ENCODE data around the gene CCDC142. TPM values are rescaled to one million over a fixed set of nuclear protein-coding genes. Genes with fewer than 3 reads are reported as not detected.

CCDC142 gene
- total and polyA plus RNA-seq, 10 donors: 2.8 to 59.4 (median 26.0) TPM

GRCh38 chr2:74436848-74437695 is 45.7 kb downstream of the CCDC142 start:
- Histone ChIP-seq H3K9me3 (no peaks in the 10 kb centered on the region), H3K4me1 (peaks cover 13 to 54% (median 34%) of the 10 kb centered on the region in 6 donors), H3K27ac (no peak overlapping the region), H3K36me3 (peaks cover 0 to 4% (median 0%) of the 10 kb centered on the region in 6 donors), H3K27me3 (replicated peaks in 1 of 7) (peaks cover 0 to 30% (median 19%) of the 10 kb centered on the region in 7 donors), H3K4me3 (no peak overlapping the region)
- peak; percentile 46 for DNase-seq
- intact Hi-C loops (cut with DNase I; ENCODE audit: low total_unique reads): no loop called here
- TF ChIP-seq POLR2AphosphoS5 (IDR thresholded peaks at IDR 0.05) (no peak), CTCF (IDR thresholded peaks at IDR 0.05 in 8 of 11, conservative IDR thresholded peaks at IDR 0.05 in 3 of 11) (no peak), POLR2A (IDR thresholded peaks at IDR 0.05) (no peak)
- WGBS, 5 donors: 55 to 72% (median 66%) methylated on average over 6 of the region's 6 CpGs

GRCh38 chr2:74436111-74436805 is 46.5 kb downstream of the CCDC142 start:
- intact Hi-C loops (cut with DNase I; ENCODE audit: low total_unique reads): no loop called here
- TF ChIP-seq POLR2A (IDR thresholded peaks at IDR 0.05): no peak
- TF ChIP-seq CTCF (IDR thresholded peaks at IDR 0.05 in 8 of 11, conservative IDR thresholded peaks at IDR 0.05 in 3 of 11): no peak
- no peak for TF ChIP-seq POLR2AphosphoS5 (IDR thresholded peaks at IDR 0.05)
- Histone ChIP-seq H3K9me3 (no peaks in the 10 kb centered on the region), H3K27ac (no peak overlapping the region), H3K4me3 (no peak overlapping the region), H3K4me1 (peaks cover 9 to 46% (median 26%) of the 10 kb centered on the region in 6 donors), H3K36me3 (peaks cover 0 to 6% (median 0%) of the 10 kb centered on the region in 6 donors), H3K27me3 (replicated peaks in 1 of 7) (peaks cover 0 to 22% (median 11%) of the 10 kb centered on the region in 7 donors)
- 81 to 95% (median 90%) methylated on average over 8 to 43 of the region's 43 CpGs for WGBS, 5 donors
- no peak for DNase-seq

GRCh38 chr2:74430502-74430901 is 52.3 kb downstream of the CCDC142 start:
- Histone ChIP-seq H3K27ac (no peak overlapping the region), H3K27me3 (replicated peaks in 1 of 7) (no peaks in the 10 kb centered on the region), H3K36me3 (peaks cover 0 to 52% (median 11%) of the 10 kb centered on the region in 6 donors), H3K9me3 (no peaks in the 10 kb centered on the region), H3K4me3 (no peak overlapping the region), H3K4me1 (peaks cover 0 to 10% (median 0%) of the 10 kb centered on the region in 6 donors)
- WGBS, 5 donors: 84 to 93% (median 90%) methylated on average over 8 to 11 of the region's 11 CpGs
- TF ChIP-seq CTCF (IDR thresholded peaks at IDR 0.05 in 8 of 11, conservative IDR thresholded peaks at IDR 0.05 in 3 of 11): no peak
- TF ChIP-seq POLR2AphosphoS5 (IDR thresholded peaks at IDR 0.05): no peak
- TF ChIP-seq POLR2A (IDR thresholded peaks at IDR 0.05): no peak
- DNase-seq: peak; percentile 49
- intact Hi-C loops (cut with DNase I; ENCODE audit: low total_unique reads): no loop called here

Data from spleen (tissue), 11 donors.